Activated naive CD8-positive, alpha-beta T cell treated with anti-CD3 and anti-CD28 coated beads, Interleukin-2, amount 50 U/mL, for 24 hours (primary cell): Measurements from ENCODE around the gene CNKSR3.

Experiments used
- ATAC-seq: fragments of 150-1000 bp; cut with Tn5 transposase; one replicate; pipeline ENCODE4 v1.10.0; 2021
- DNase-seq: peaks from one replicate; pipeline ENCODE4 v3.0.0; 2021
- H3K27ac Mint-ChIP-seq: one replicate; pipeline ENCODE4 v1.8.0; 2021; ENCODE audit warnings: mild to moderate bottlenecking, mixed read lengths
- H3K27me3 Mint-ChIP-seq: one replicate; pipeline ENCODE4 v1.8.0; 2021; ENCODE audit warnings: mixed read lengths
- H3K36me3 Mint-ChIP-seq: one replicate; pipeline ENCODE4 v1.8.0; 2021; ENCODE audit warnings: low read depth, mixed read lengths
- H3K4me1 Mint-ChIP-seq: one replicate; pipeline ENCODE4 v1.8.0; 2021; ENCODE audit warnings: mixed read lengths
- H3K4me3 Mint-ChIP-seq: one replicate; pipeline ENCODE4 v1.8.0; 2021; ENCODE audit warnings: mild to moderate bottlenecking, moderate library complexity, mixed read lengths
- H3K9me3 Mint-ChIP-seq: one replicate; pipeline ENCODE4 v1.8.0; 2021; ENCODE audit warnings: mixed read lengths

The CNKSR3 gene

GRCh38 chr6:154537511-154538325 is 27.2 kb upstream of the CNKSR3 start:
- H3K9me3 Mint-ChIP-seq, result no peaks in the 10 kb centered on the region
- H3K27ac Mint-ChIP-seq, result no peak overlapping the region
- H3K4me1 Mint-ChIP-seq, result no peaks in the 10 kb centered on the region
- H3K27me3 Mint-ChIP-seq, result no peaks in the 10 kb centered on the region
- ATAC-seq, result no peak
- no peaks in the 10 kb centered on the region for H3K36me3 Mint-ChIP-seq
- H3K4me3 Mint-ChIP-seq, result no peak overlapping the region
- no peak for DNase-seq

- no peaks in the 10 kb centered on the region for H3K4me1 Mint-ChIP-seq
- ATAC-seq (no peak), DNase-seq (no peak)
- H3K27ac Mint-ChIP-seq, result no peak overlapping the region
- H3K27me3 Mint-ChIP-seq, result no peaks in the 10 kb centered on the region
- no peaks in the 10 kb centered on the region for H3K9me3 Mint-ChIP-seq
- H3K36me3 Mint-ChIP-seq, result no peaks in the 10 kb centered on the region
- H3K4me3 Mint-ChIP-seq, result no peak overlapping the region
Observed at GRCh38 chr6:154536999-154537398, 26.5 kb upstream of the CNKSR3 start.

- Mint-ChIP-seq H3K4me3 (no peak overlapping the region), H3K27me3 (no peaks in the 10 kb centered on the region), H3K9me3 (no peaks in the 10 kb centered on the region), H3K36me3 (no peaks in the 10 kb centered on the region), H3K27ac (no peak overlapping the region), H3K4me1 (no peaks in the 10 kb centered on the region)
- ATAC-seq (no peak), DNase-seq (no peak)
Observed at GRCh38 chr6:154536255-154536654, 25.8 kb upstream of the CNKSR3 start.

GRCh38 chr6:154535851-154536250 is 25.4 kb upstream of the CNKSR3 start:
- DNase-seq (no peak), ATAC-seq (no peak)
- Mint-ChIP-seq H3K4me1 (no peaks in the 10 kb centered on the region), H3K27me3 (no peaks in the 10 kb centered on the region), H3K9me3 (no peaks in the 10 kb centered on the region), H3K4me3 (no peak overlapping the region), H3K36me3 (no peaks in the 10 kb centered on the region), H3K27ac (no peak overlapping the region)

GRCh38 chr6:154535147-154535546 is 24.7 kb upstream of the CNKSR3 start:
- ATAC-seq (no peak), DNase-seq (no peak)
- no peak overlapping the region for H3K4me3 Mint-ChIP-seq
- no peak overlapping the region for H3K27ac Mint-ChIP-seq
- no peaks in the 10 kb centered on the region for H3K27me3 Mint-ChIP-seq
- no peaks in the 10 kb centered on the region for H3K4me1 Mint-ChIP-seq
- H3K9me3 Mint-ChIP-seq, result no peaks in the 10 kb centered on the region
- H3K36me3 Mint-ChIP-seq, result no peaks in the 10 kb centered on the region

GRCh38 chr6:154534531-154534930 is 24.0 kb upstream of the CNKSR3 start:
- Mint-ChIP-seq H3K9me3 (no peaks in the 10 kb centered on the region), H3K4me1 (no peaks in the 10 kb centered on the region), H3K27ac (no peak overlapping the region), H3K27me3 (no peaks in the 10 kb centered on the region), H3K36me3 (no peaks in the 10 kb centered on the region), H3K4me3 (no peak overlapping the region)
- ATAC-seq (no peak), DNase-seq (no peak)

GRCh38 chr6:154532426-154532825 is 21.9 kb upstream of the CNKSR3 start:
- no peak overlapping the region for H3K27ac Mint-ChIP-seq
- no peaks in the 10 kb centered on the region for H3K27me3 Mint-ChIP-seq

GRCh38 chr6:154529957-154530356 is 19.5 kb upstream of the CNKSR3 start:
- Mint-ChIP-seq H3K4me3 (no peak overlapping the region), H3K27ac (no peak overlapping the region), H3K9me3 (peaks cover 5% of the 10 kb centered on the region), H3K36me3 (no peaks in the 10 kb centered on the region), H3K4me1 (no peaks in the 10 kb centered on the region), H3K27me3 (no peaks in the 10 kb centered on the region)
- ATAC-seq (no peak), DNase-seq (no peak)

More at GRCh38 chr6:154532426-154532825, 21.9 kb upstream of the CNKSR3 start:
- Mint-ChIP-seq H3K9me3 (peaks cover 5% of the 10 kb centered on the region), H3K36me3 (no peaks in the 10 kb centered on the region), H3K4me1 (no peaks in the 10 kb centered on the region), H3K4me3 (no peak overlapping the region)
- ATAC-seq (no peak), DNase-seq (no peak)

- Mint-ChIP-seq H3K36me3 (no peaks in the 10 kb centered on the region), H3K4me3 (no peak overlapping the region), H3K27ac (no peak overlapping the region)
Observed at GRCh38 chr6:154528310-154528915, 17.9 kb upstream of the CNKSR3 start.

GRCh38 chr6:154526996-154527395 is 16.5 kb upstream of the CNKSR3 start:
- Mint-ChIP-seq H3K4me3 (no peak overlapping the region), H3K27ac (no peak overlapping the region), H3K36me3 (no peaks in the 10 kb centered on the region), H3K9me3 (peaks cover 5% of the 10 kb centered on the region), H3K27me3 (no peaks in the 10 kb centered on the region), H3K4me1 (no peaks in the 10 kb centered on the region)
- DNase-seq (no peak), ATAC-seq (no peak)

More at GRCh38 chr6:154528310-154528915, 17.9 kb upstream of the CNKSR3 start:
- peaks cover 5% of the 10 kb centered on the region for H3K9me3 Mint-ChIP-seq
- no peaks in the 10 kb centered on the region for H3K4me1 Mint-ChIP-seq
- DNase-seq (no peak), ATAC-seq (no peak)
- no peaks in the 10 kb centered on the region for H3K27me3 Mint-ChIP-seq

- Mint-ChIP-seq H3K4me3 (no peak overlapping the region), H3K4me1 (no peaks in the 10 kb centered on the region), H3K36me3 (no peaks in the 10 kb centered on the region), H3K9me3 (no peaks in the 10 kb centered on the region), H3K27ac (no peak overlapping the region), H3K27me3 (peaks cover 2% of the 10 kb centered on the region)
- DNase-seq, result no peak
- no peak for ATAC-seq
Observed at GRCh38 chr6:154522576-154522975, 12.1 kb upstream of the CNKSR3 start.

- DNase-seq (no peak), ATAC-seq (no peak)
- Mint-ChIP-seq H3K27ac (no peak overlapping the region), H3K36me3 (no peaks in the 10 kb centered on the region), H3K4me1 (no peaks in the 10 kb centered on the region), H3K4me3 (no peak overlapping the region), H3K27me3 (peaks cover 2% of the 10 kb centered on the region), H3K9me3 (no peaks in the 10 kb centered on the region)
Observed at GRCh38 chr6:154521412-154521811, 10.9 kb upstream of the CNKSR3 start.

- Mint-ChIP-seq H3K9me3 (no peaks in the 10 kb centered on the region), H3K36me3 (no peaks in the 10 kb centered on the region), H3K27ac (no peak overlapping the region), H3K27me3 (peaks cover 8% of the 10 kb centered on the region), H3K4me1 (no peaks in the 10 kb centered on the region), H3K4me3 (no peak overlapping the region)
- no peak for DNase-seq
- no peak for ATAC-seq
Observed at GRCh38 chr6:154520280-154520679, 9.8 kb upstream of the CNKSR3 start.

- Mint-ChIP-seq H3K9me3 (no peaks in the 10 kb centered on the region), H3K27me3 (peaks cover 11% of the 10 kb centered on the region), H3K27ac (no peak overlapping the region), H3K4me3 (no peak overlapping the region), H3K4me1 (no peaks in the 10 kb centered on the region), H3K36me3 (no peaks in the 10 kb centered on the region)
- DNase-seq, result no peak
- ATAC-seq, result no peak
Observed at GRCh38 chr6:154518396-154518795, 7.9 kb upstream of the CNKSR3 start.

GRCh38 chr6:154516276-154516675 is 5.8 kb upstream of the CNKSR3 start:
- Mint-ChIP-seq H3K4me3 (no peak overlapping the region), H3K4me1 (peaks cover 3% of the 10 kb centered on the region), H3K27ac (no peak overlapping the region), H3K9me3 (no peaks in the 10 kb centered on the region), H3K27me3 (peaks cover 25% of the 10 kb centered on the region), H3K36me3 (no peaks in the 10 kb centered on the region)
- ATAC-seq (no peak), DNase-seq (no peak)
